ENCODE measurements around the gene TXNIP. TPM values are rescaled to one million over a fixed set of nuclear protein-coding genes. Genes with fewer than 3 reads are reported as not detected.
"Not testable (repeated sequence)": the region's sequence is repeated elsewhere in the genome, so short reads cannot be mapped to it uniquely, and the experiment has no call there.

TXNIP gene
- 129 TPM for polyA plus RNA-seq (2012; ENCODE audit: low read depth, missing spikeins)

- TF ChIP-seq POLR2AphosphoS5 (IDR thresholded peaks at IDR 0.05; ENCODE audit: low read depth, low read length) (peak; percentile 99), PAX5 (IDR thresholded peaks at IDR 0.05; ENCODE audit: insufficient read depth, low read length, severe bottlenecking) (no peak), POLR2A (IDR thresholded peaks at IDR 0.05; ENCODE audit: low read depth, low read length) (peak; percentile 100), POU2F2 (IDR thresholded peaks at IDR 0.05; ENCODE audit: low read depth, low read length) (peak; percentile 50), SPI1 (IDR thresholded peaks at IDR 0.05; ENCODE audit: low read depth, low read length) (peak; percentile 15; the same call in 1 of the 2 replicates), TAF1 (IDR thresholded peaks at IDR 0.05; ENCODE audit: low read depth, low read length) (peak; percentile 83)
- DNase-seq (ENCODE audit: insufficient read length, low spot score) (peak; percentile 87), FAIRE-seq (peak; percentile 92)
Measured at GRCh38 chr1:145996433-145997015, at the start of gene TXNIP. Gene TXNIP, minus strand, starts transcription at chr1:145996579. Its CDS starts 313 bp downstream, at chr1:145996266.

- DNase-seq (ENCODE audit: insufficient read length, low spot score) (no peak), FAIRE-seq (no peak)
- no peak for TF ChIP-seq POU2F2 (IDR thresholded peaks at IDR 0.05; ENCODE audit: low read depth, low read length)
- no peak for TF ChIP-seq POLR2AphosphoS5 (IDR thresholded peaks at IDR 0.05; ENCODE audit: low read depth, low read length)
- TF ChIP-seq PAX5 (IDR thresholded peaks at IDR 0.05; ENCODE audit: insufficient read depth, low read length, severe bottlenecking): no peak
- no peak for TF ChIP-seq TAF1 (IDR thresholded peaks at IDR 0.05; ENCODE audit: low read depth, low read length)
- TF ChIP-seq SPI1 (IDR thresholded peaks at IDR 0.05; ENCODE audit: low read depth, low read length): no peak
- no peak for TF ChIP-seq POLR2A (IDR thresholded peaks at IDR 0.05; ENCODE audit: low read depth, low read length)
Measured at GRCh38 chr1:146039844-146040194, 43.4 kb upstream of the TXNIP start.

GRCh38 chr1:146036965-146037646 is 40.7 kb upstream of the TXNIP start:
- FAIRE-seq (peak; percentile 13), DNase-seq (ENCODE audit: insufficient read length, low spot score) (no peak)
- TF ChIP-seq POLR2AphosphoS5 (IDR thresholded peaks at IDR 0.05; ENCODE audit: low read depth, low read length) (no peak), POU2F2 (IDR thresholded peaks at IDR 0.05; ENCODE audit: low read depth, low read length) (peak; percentile 27; the same call in 1 of the 2 replicates), SPI1 (IDR thresholded peaks at IDR 0.05; ENCODE audit: low read depth, low read length) (peak; percentile 76), TAF1 (IDR thresholded peaks at IDR 0.05; ENCODE audit: low read depth, low read length) (no peak; the same call in 1 of the 2 replicates), PAX5 (IDR thresholded peaks at IDR 0.05; ENCODE audit: insufficient read depth, low read length, severe bottlenecking) (no peak), POLR2A (IDR thresholded peaks at IDR 0.05; ENCODE audit: low read depth, low read length) (no peak)

GRCh38 chr1:146036241-146036964 is 40.0 kb upstream of the TXNIP start:
- DNase-seq (ENCODE audit: insufficient read length, low spot score) (no peak), FAIRE-seq (no peak)
- TF ChIP-seq POU2F2 (IDR thresholded peaks at IDR 0.05; ENCODE audit: low read depth, low read length) (no peak), TAF1 (IDR thresholded peaks at IDR 0.05; ENCODE audit: low read depth, low read length) (no peak), PAX5 (IDR thresholded peaks at IDR 0.05; ENCODE audit: insufficient read depth, low read length, severe bottlenecking) (no peak), POLR2AphosphoS5 (IDR thresholded peaks at IDR 0.05; ENCODE audit: low read depth, low read length) (no peak), POLR2A (IDR thresholded peaks at IDR 0.05; ENCODE audit: low read depth, low read length) (no peak), SPI1 (IDR thresholded peaks at IDR 0.05; ENCODE audit: low read depth, low read length) (no peak)

GRCh38 chr1:146035048-146035423 is 38.7 kb upstream of the TXNIP start:
- TF ChIP-seq POLR2AphosphoS5 (IDR thresholded peaks at IDR 0.05; ENCODE audit: low read depth, low read length) (no peak), SPI1 (IDR thresholded peaks at IDR 0.05; ENCODE audit: low read depth, low read length) (no peak), TAF1 (IDR thresholded peaks at IDR 0.05; ENCODE audit: low read depth, low read length) (no peak), POLR2A (IDR thresholded peaks at IDR 0.05; ENCODE audit: low read depth, low read length) (no peak), POU2F2 (IDR thresholded peaks at IDR 0.05; ENCODE audit: low read depth, low read length) (no peak), PAX5 (IDR thresholded peaks at IDR 0.05; ENCODE audit: insufficient read depth, low read length, severe bottlenecking) (no peak)
- no peak for FAIRE-seq

GRCh38 chr1:146032631-146033219 is 36.3 kb upstream of the TXNIP start:
- TF ChIP-seq PAX5 (IDR thresholded peaks at IDR 0.05; ENCODE audit: insufficient read depth, low read length, severe bottlenecking) (no peak), SPI1 (IDR thresholded peaks at IDR 0.05; ENCODE audit: low read depth, low read length) (no peak), POU2F2 (IDR thresholded peaks at IDR 0.05; ENCODE audit: low read depth, low read length) (no peak), POLR2AphosphoS5 (IDR thresholded peaks at IDR 0.05; ENCODE audit: low read depth, low read length) (no peak), TAF1 (IDR thresholded peaks at IDR 0.05; ENCODE audit: low read depth, low read length) (no peak), POLR2A (IDR thresholded peaks at IDR 0.05; ENCODE audit: low read depth, low read length) (no peak)
- peak; percentile 40 for FAIRE-seq
- DNase-seq (ENCODE audit: insufficient read length, low spot score): no peak

More at GRCh38 chr1:146035048-146035423, 38.7 kb upstream of the TXNIP start:
- no peak for DNase-seq (ENCODE audit: insufficient read length, low spot score)

- no peak for FAIRE-seq
- TF ChIP-seq POLR2A (IDR thresholded peaks at IDR 0.05; ENCODE audit: low read depth, low read length) (no peak), POLR2AphosphoS5 (IDR thresholded peaks at IDR 0.05; ENCODE audit: low read depth, low read length) (no peak), SPI1 (IDR thresholded peaks at IDR 0.05; ENCODE audit: low read depth, low read length) (no peak), TAF1 (IDR thresholded peaks at IDR 0.05; ENCODE audit: low read depth, low read length) (no peak), PAX5 (IDR thresholded peaks at IDR 0.05; ENCODE audit: insufficient read depth, low read length, severe bottlenecking) (no peak), POU2F2 (IDR thresholded peaks at IDR 0.05; ENCODE audit: low read depth, low read length) (no peak)
- DNase-seq (ENCODE audit: insufficient read length, low spot score): no peak
Measured at GRCh38 chr1:146031476-146031875, 35.1 kb upstream of the TXNIP start.

GRCh38 chr1:146029117-146029516 is 32.7 kb upstream of the TXNIP start:
- DNase-seq (ENCODE audit: insufficient read length, low spot score) (no peak), FAIRE-seq (no peak)
- TF ChIP-seq PAX5 (IDR thresholded peaks at IDR 0.05; ENCODE audit: insufficient read depth, low read length, severe bottlenecking) (no peak), POLR2AphosphoS5 (IDR thresholded peaks at IDR 0.05; ENCODE audit: low read depth, low read length) (no peak), POU2F2 (IDR thresholded peaks at IDR 0.05; ENCODE audit: low read depth, low read length) (no peak), TAF1 (IDR thresholded peaks at IDR 0.05; ENCODE audit: low read depth, low read length) (no peak), SPI1 (IDR thresholded peaks at IDR 0.05; ENCODE audit: low read depth, low read length) (no peak), POLR2A (IDR thresholded peaks at IDR 0.05; ENCODE audit: low read depth, low read length) (no peak)

GRCh38 chr1:146026650-146027049 is 30.3 kb upstream of the TXNIP start:
- FAIRE-seq; DNase-seq (ENCODE audit: insufficient read length, low spot score): not testable (repeated sequence)

- DNase-seq (ENCODE audit: insufficient read length, low spot score); FAIRE-seq: not testable (repeated sequence)
Measured at GRCh38 chr1:146025787-146026495, 29.6 kb upstream of the TXNIP start.
